Measurements from ENCODE around the gene TIFAB.

DNA sequence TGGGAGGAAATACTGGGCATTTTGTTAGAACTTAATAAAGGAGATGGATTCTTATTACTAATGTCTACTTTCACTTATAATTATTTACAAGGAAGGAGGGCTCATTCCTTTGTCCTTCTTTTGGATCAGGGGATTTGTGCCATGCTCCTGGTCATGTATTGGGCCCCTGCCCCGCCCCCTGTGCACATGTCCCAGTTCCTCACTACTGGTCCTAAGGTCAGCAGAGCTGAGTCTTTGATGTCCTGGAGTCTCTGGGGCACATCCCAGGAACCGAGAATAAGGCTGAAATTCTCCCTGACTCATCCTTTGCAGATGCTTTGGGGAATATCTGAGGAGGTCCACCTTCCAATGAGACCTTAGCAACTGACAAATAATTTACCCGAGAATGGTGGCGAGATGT lies 19.6 kb upstream of the TIFAB start:
- TF ChIP-seq, protein P1, sequence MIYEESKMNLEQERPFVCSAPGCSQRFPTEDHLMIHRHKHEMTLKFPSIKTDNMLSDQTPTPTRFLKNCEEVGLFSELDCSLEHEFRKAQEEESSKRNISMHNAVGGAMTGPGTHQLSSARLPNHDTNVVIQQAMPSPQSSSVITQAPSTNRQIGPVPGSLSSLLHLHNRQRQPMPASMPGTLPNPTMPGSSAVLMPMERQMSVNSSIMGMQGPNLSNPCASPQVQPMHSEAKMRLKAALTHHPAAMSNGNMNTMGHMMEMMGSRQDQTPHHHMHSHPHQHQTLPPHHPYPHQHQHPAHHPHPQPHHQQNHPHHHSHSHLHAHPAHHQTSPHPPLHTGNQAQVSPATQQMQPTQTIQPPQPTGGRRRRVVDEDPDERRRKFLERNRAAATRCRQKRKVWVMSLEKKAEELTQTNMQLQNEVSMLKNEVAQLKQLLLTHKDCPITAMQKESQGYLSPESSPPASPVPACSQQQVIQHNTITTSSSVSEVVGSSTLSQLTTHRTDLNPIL (CRISPR knock-in tag; IDR thresholded peaks at IDR 0.05; ENCODE audit: low read depth) = no peak
- TF ChIP-seq ZFP30 (CRISPR knock-in tag; IDR thresholded peaks at IDR 0.05) (no peak), ZNF565 (CRISPR knock-in tag; conservative IDR thresholded peaks at IDR 0.05; ENCODE audit: low read depth) (no peak), TCF4 (CRISPR knock-in tag; IDR thresholded peaks at IDR 0.05; ENCODE audit: borderline replicate concordance) (no peak), ZNF70 (CRISPR knock-in tag; IDR thresholded peaks at IDR 0.05) (no peak), RARB (CRISPR knock-in tag; IDR thresholded peaks at IDR 0.05) (no peak), PPARA (CRISPR knock-in tag; IDR thresholded peaks at IDR 0.05; ENCODE audit: borderline replicate concordance) (no peak), BACH2 (CRISPR knock-in tag; IDR thresholded peaks at IDR 0.05; ENCODE audit: borderline replicate concordance) (no peak), CSDC2 (CRISPR knock-in tag; IDR thresholded peaks at IDR 0.05) (no peak)
- TF ChIP-seq, protein P2, sequence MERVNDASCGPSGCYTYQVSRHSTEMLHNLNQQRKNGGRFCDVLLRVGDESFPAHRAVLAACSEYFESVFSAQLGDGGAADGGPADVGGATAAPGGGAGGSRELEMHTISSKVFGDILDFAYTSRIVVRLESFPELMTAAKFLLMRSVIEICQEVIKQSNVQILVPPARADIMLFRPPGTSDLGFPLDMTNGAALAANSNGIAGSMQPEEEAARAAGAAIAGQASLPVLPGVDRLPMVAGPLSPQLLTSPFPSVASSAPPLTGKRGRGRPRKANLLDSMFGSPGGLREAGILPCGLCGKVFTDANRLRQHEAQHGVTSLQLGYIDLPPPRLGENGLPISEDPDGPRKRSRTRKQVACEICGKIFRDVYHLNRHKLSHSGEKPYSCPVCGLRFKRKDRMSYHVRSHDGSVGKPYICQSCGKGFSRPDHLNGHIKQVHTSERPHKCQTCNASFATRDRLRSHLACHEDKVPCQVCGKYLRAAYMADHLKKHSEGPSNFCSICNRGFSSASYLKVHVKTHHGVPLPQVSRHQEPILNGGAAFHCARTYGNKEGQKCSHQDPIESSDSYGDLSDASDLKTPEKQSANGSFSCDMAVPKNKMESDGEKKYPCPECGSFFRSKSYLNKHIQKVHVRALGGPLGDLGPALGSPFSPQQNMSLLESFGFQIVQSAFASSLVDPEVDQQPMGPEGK (CRISPR knock-in tag; IDR thresholded peaks at IDR 0.05; ENCODE audit: borderline replicate concordance) = no peak
